PC-3 (cell line): Measurements from ENCODE around the gene POLRMT. TPM values are rescaled to one million over a fixed set of nuclear protein-coding genes. Genes with fewer than 3 reads are reported as not detected.

Experiments used
- ATAC-seq: fragments of 200-7000 bp; cut with Tn5 transposase; 2 replicates; pipeline ENCODE4 v1.9.1; 2020; ENCODE audit warnings: mild to moderate bottlenecking, moderate library complexity
- BruUV-seq: library from RNA; stranded (reverse); fragments of 400-500 nt; replicated peaks from 2 replicates; lab custom pipeline; 2021; lab: Mats Ljungman, UMichigan
- CTCF ChIA-PET: fragments of 300-600 bp; sonication (Branson Sonifier 250); formaldehyde crosslinking; loops from one replicate; lab custom pipeline; 2022; ENCODE audit warnings: antibody characterized with exemption; lab: Charles Lee
- POLR2A ChIA-PET: fragments of 300-600 bp; sonication (Branson Sonifier 250); formaldehyde crosslinking; loops from one replicate; lab custom pipeline; 2022; ENCODE audit warnings: antibody characterized with exemption; ENCODE audit not compliant: unreplicated experiment; lab: Charles Lee
- DNase-seq: peaks from one replicate; pipeline ENCODE4 v3.0.0-alpha.2; 2015
- H2AFZ ChIP-seq: fragments of 300-600 bp; sonication (generic); 2 replicates; pipeline ENCODE4 v1.6.0; 2016; ENCODE audit warnings: antibody characterized with exemption, low read length
- H3F3A ChIP-seq: fragments of 300-600 bp; sonication (generic); one replicate; pipeline ENCODE4 v1.6.0; 2017; ENCODE audit warnings: antibody characterized with exemption, low read length, control low read depth, mild to moderate bottlenecking; ENCODE audit not compliant: unreplicated experiment
- H3K27ac ChIP-seq: fragments of 300-600 bp; sonication (generic); 2 replicates; pipeline ENCODE4 v1.5.1; 2016; ENCODE audit warnings: mild to moderate bottlenecking, low read length
- H3K27me3 ChIP-seq: fragments of 300-600 bp; sonication (generic); 2 replicates; pipeline ENCODE4 v1.6.1; 2016; ENCODE audit warnings: low read length, mixed read lengths
- H3K36me3 ChIP-seq: fragments of 300-600 bp; sonication (generic); 2 replicates; pipeline ENCODE4 v1.6.1; 2016; ENCODE audit warnings: low read depth, mixed run types, low read length, mixed read lengths
- H3K4me1 ChIP-seq: fragments of 300-600 bp; sonication (generic); 2 replicates; pipeline ENCODE4 v1.5.1; 2016; ENCODE audit warnings: low read length; ENCODE audit not compliant: insufficient read depth
- H3K4me2 ChIP-seq: fragments of 300-600 bp; sonication (generic); 2 replicates; pipeline ENCODE4 v1.6.0; 2016; ENCODE audit warnings: low read length
- H3K4me3 ChIP-seq: fragments of 300-600 bp; sonication (generic); 2 replicates; pipeline ENCODE4 v1.5.1; 2016; ENCODE audit warnings: mild to moderate bottlenecking, low read length, mixed read lengths
- H3K79me2 ChIP-seq: fragments of 300-600 bp; sonication (generic); 2 replicates; pipeline ENCODE4 v1.6.1; 2017; ENCODE audit warnings: low read length, mixed read lengths
- H3K9ac ChIP-seq: fragments of 300-600 bp; sonication (generic); 2 replicates; pipeline ENCODE4 v1.6.0; 2016; ENCODE audit warnings: mild to moderate bottlenecking, low read length
- H3K9me2 ChIP-seq: fragments of 300-600 bp; sonication (generic); replicated peaks from 2 replicates; pipeline ENCODE4 v1.6.1; 2016; ENCODE audit warnings: mixed run types, low read length, mixed read lengths
- H3K9me3 ChIP-seq: fragments of 300-600 bp; sonication (generic); 2 replicates; pipeline ENCODE4 v1.6.1; 2016; ENCODE audit warnings: low read length, mixed read lengths
- H4K20me1 ChIP-seq: fragments of 300-600 bp; sonication (generic); 2 replicates; pipeline ENCODE4 v1.6.1; 2016; ENCODE audit warnings: low read length, mixed read lengths
- CTCF ChIP-seq: fragments of 300-600 bp; sonication (generic); conservative IDR thresholded peaks from 2 replicates; pipeline ENCODE4 v1.5.1; 2017; ENCODE audit warnings: antibody characterized with exemption, low read depth, mild to moderate bottlenecking, low read length
- EZH2 ChIP-seq: fragments of 300-600 bp; sonication (generic); IDR thresholded peaks from one replicate; pipeline ENCODE4 v1.6.1; 2017; ENCODE audit warnings: antibody characterized with exemption, mild to moderate bottlenecking, low read length; ENCODE audit not compliant: unreplicated experiment
- EZH2phosphoT487 ChIP-seq: fragments of 300-600 bp; sonication (generic); IDR thresholded peaks from 2 replicates; pipeline ENCODE4 v1.6.1; 2018; ENCODE audit warnings: mild to moderate bottlenecking, antibody characterized with exemption, low read length, borderline replicate concordance
- intact Hi-C: fragments of 100-400 bp; cut with micrococcal nuclease; formaldehyde crosslinking; loops from 2 replicates; pipeline ENCODE4 v1.9.0; 2023
- total RNA-seq: library from RNA; depleted of rRNA; stranded (reverse); fragments of >200 nt; gene quantifications from 2 replicates; pipeline ENCODE4 v1.2.3, GENCODE V29; 2014

Gene POLRMT
- total RNA-seq, 1 experiment from 2014 or later, result 60.5 TPM

- peak overlapping the region; percentile 86 for H3K4me2 ChIP-seq
- H3K4me1 ChIP-seq, result peaks cover 21% of the 10 kb centered on the region
- H3K9me2 ChIP-seq, result no peaks in the 10 kb centered on the region
- DNase-seq (peak; percentile 70), ATAC-seq (peak; percentile 31)
- no peaks in the 10 kb centered on the region for H3F3A ChIP-seq
- peaks cover 26% of the 10 kb centered on the region for H3K79me2 ChIP-seq
- no peak overlapping the region for H3K9ac ChIP-seq
- H3K9me3 ChIP-seq, result no peaks in the 10 kb centered on the region
- H3K27ac ChIP-seq, result no peak overlapping the region
- no peaks in the 10 kb centered on the region for H3K36me3 ChIP-seq
- POLR2A ChIA-PET, result interaction anchor here (0.8 kb wide), 1 partner anchor 75 kb away, joined by 3 read pairs; no protein-coding TSS in a partner anchor
- CTCF ChIA-PET, result interaction anchor here (0.6 kb wide), 1 partner anchor 65 kb away, joined by 7 read pairs; no protein-coding TSS in a partner anchor
- no TSS peak for BruUV-seq
- intact Hi-C loops, result loop anchor here (5.0 kb wide), 2 partner anchors 35 to 75 kb away; partner anchors contain the start of gene MISP
- H4K20me1 ChIP-seq, result no peaks in the 10 kb centered on the region
- TF ChIP-seq CTCF (no peak), EZH2 (no peak), EZH2phosphoT487 (no peak)
- peak overlapping the region; percentile 80 for H3K4me3 ChIP-seq
- no peak overlapping the region for H2AFZ ChIP-seq
- no peaks in the 10 kb centered on the region for H3K27me3 ChIP-seq
Measured at GRCh38 chr19:677201-677600, 43.9 kb upstream of the POLRMT start.

- intact Hi-C loops, result loop anchor here (5.0 kb wide), 2 partner anchors 36 to 76 kb away; partner anchors contain the start of gene MISP
- ATAC-seq (no peak), DNase-seq (peak; percentile 15)
Measured at GRCh38 chr19:676339-677105, 43.2 kb upstream of the POLRMT start, which contains the start of gene FSTL3. Gene FSTL3 (plus strand): TSS chr19:676392. CDS start chr19:676424, 32 bp downstream.

More at GRCh38 chr19:676339-677105, 43.2 kb upstream of the POLRMT start, which contains the start of gene FSTL3:
- Histone ChIP-seq H3K79me2 (peaks cover 26% of the 10 kb centered on the region), H3K4me2 (peak within 1 kb of the TSS; percentile 86), H3K4me1 (peaks cover 21% of the 10 kb centered on the region), H3K36me3 (no peaks in the 10 kb centered on the region), H3K9me3 (no peaks in the 10 kb centered on the region), H3K9ac (peak within 1 kb of the TSS; percentile 47), H2AFZ (0 out of 2 replicates have a peak within 1 kb of the TSS, but pooled peaks have one; percentile 9), H3K27me3 (no peaks in the 10 kb centered on the region), H3F3A (no peaks in the 10 kb centered on the region), H3K27ac (0 out of 2 replicates have a peak within 1 kb of the TSS, but pooled peaks have one; percentile 4), H4K20me1 (no peaks in the 10 kb centered on the region), H3K9me2 (no peaks in the 10 kb centered on the region), H3K4me3 (peak within 1 kb of the TSS; percentile 80)
- TSS peak; percentile 70 for BruUV-seq
- TF ChIP-seq EZH2phosphoT487, result no peak
- no peak for TF ChIP-seq EZH2
- TF ChIP-seq CTCF, result no peak
- ChIA-PET POLR2A (interaction anchor here (0.5 to 0.8 kb wide), 2 partner anchors 76 to 552 kb away, joined by 3 to 17 read pairs; no protein-coding TSS in a partner anchor), CTCF (no interaction called here)
